ENCODE data around the gene ZNF891.

DNA sequence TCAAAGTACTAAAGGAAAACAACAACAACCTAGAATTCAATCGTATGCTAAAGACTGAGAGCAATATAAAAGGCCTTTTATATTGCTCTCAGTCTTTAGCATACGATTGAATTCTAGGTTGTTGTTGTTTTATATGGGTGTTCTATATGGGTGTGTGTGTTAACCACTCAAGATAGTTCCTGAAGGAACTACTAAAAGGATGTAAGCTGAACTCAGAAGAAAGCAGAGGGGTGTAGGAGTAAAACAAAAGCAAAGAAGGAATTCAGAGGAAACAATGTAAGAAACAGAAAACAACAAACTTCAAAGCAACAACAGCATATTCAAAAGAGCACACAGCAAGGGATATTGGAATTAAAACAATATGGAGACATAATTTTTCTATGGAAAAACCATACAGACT, 5.4 kb downstream of the ZNF891 start:
- TF ChIP-seq EZH2 (IDR thresholded peaks at IDR 0.05; ENCODE audit: borderline replicate concordance): no peak
- TF ChIP-seq, protein P1, sequence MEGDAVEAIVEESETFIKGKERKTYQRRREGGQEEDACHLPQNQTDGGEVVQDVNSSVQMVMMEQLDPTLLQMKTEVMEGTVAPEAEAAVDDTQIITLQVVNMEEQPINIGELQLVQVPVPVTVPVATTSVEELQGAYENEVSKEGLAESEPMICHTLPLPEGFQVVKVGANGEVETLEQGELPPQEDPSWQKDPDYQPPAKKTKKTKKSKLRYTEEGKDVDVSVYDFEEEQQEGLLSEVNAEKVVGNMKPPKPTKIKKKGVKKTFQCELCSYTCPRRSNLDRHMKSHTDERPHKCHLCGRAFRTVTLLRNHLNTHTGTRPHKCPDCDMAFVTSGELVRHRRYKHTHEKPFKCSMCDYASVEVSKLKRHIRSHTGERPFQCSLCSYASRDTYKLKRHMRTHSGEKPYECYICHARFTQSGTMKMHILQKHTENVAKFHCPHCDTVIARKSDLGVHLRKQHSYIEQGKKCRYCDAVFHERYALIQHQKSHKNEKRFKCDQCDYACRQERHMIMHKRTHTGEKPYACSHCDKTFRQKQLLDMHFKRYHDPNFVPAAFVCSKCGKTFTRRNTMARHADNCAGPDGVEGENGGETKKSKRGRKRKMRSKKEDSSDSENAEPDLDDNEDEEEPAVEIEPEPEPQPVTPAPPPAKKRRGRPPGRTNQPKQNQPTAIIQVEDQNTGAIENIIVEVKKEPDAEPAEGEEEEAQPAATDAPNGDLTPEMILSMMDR (IDR thresholded peaks at IDR 0.05; ENCODE audit: poor library complexity): no peak

Measured in hepatocyte (in vitro differentiated cells).